A549 (cell line): Measurements from ENCODE around the gene PTPRN2. TPM values are rescaled to one million over a fixed set of nuclear protein-coding genes. Genes with fewer than 3 reads are reported as not detected.
"Not testable (repeated sequence)": the region's sequence is repeated elsewhere in the genome, so short reads cannot be mapped to it uniquely, and the experiment has no call there.

ENCODE experiments used
- ATAC-seq, 2 experiments: fragments of 200-7000 bp in 1 of 2; fragments of >200 bp in 1 of 2; cut with Nextera tagmentation in 1 of 2; cut with Tn5 transposase in 1 of 2; 3 replicates each; pipeline versions ENCODE4 v1.8.0 to v1.9.1; 2018 to 2020; ENCODE audit warnings: mild to moderate bottlenecking in 1 of 2, moderate library complexity in 1 of 2
- CTCF ChIA-PET: fragments of 300-600 bp; sonication (Branson Sonifier 250); formaldehyde crosslinking; extraction: SDS; loops from one replicate; lab custom pipeline; 2021; ENCODE audit warnings: antibody characterized with exemption, inconsistent platforms; lab: Yijun Ruan, JAX
- POLR2A ChIA-PET: fragments of 350-600 bp; formaldehyde crosslinking; extraction: SDS; loops from one replicate; lab custom pipeline; 2021; ENCODE audit warnings: antibody characterized with exemption, inconsistent platforms; lab: Yijun Ruan, JAX
- DNase-seq, 2 experiments: peaks; one replicate each; pipeline versions ENCODE4 v3.0.0 to v3.0.0-alpha.2; 2011 to 2016; ENCODE audit warnings: low read depth in 1 of 2, low spot score in 1 of 2
- FAIRE-seq: peaks from 2 replicates; lab custom pipeline; 2011; peaks lifted over from hg19 to GRCh38; lab: Jason Lieb, UNC
- H3K27ac ChIP-seq, 2 experiments: fragments of >200 bp; sonication (Bioruptor Twin); formaldehyde crosslinking; 3 replicates each; pipeline ENCODE4 v1.5.1; 2016 to 2017
- H3K4me1 ChIP-seq: fragments of >200 bp; sonication (Bioruptor Twin); formaldehyde crosslinking; 3 replicates; pipeline ENCODE4 v1.6.1; 2016
- H3K4me2 ChIP-seq: fragments of >200 bp; sonication (Bioruptor Twin); formaldehyde crosslinking; 3 replicates; pipeline ENCODE4 v1.6.1; 2016
- H3K4me3 ChIP-seq: fragments of >200 bp; sonication (Bioruptor Twin); formaldehyde crosslinking; 3 replicates; pipeline ENCODE4 v1.5.1; 2016
- H3K9me3 ChIP-seq: fragments of >200 bp; sonication (Bioruptor Twin); formaldehyde crosslinking; 3 replicates; pipeline ENCODE4 v1.6.1; 2016
- CBX2 ChIP-seq: fragments of 200-600 bp; sonication (generic); IDR thresholded peaks from 2 replicates; pipeline ENCODE4 v1.6.1; 2016; ENCODE audit warnings: low read depth, mild to moderate bottlenecking, borderline replicate concordance
- CEBPB ChIP-seq, 2 experiments: fragments of >200 bp in 1 of 2; sonication (Bioruptor Twin) in 1 of 2; formaldehyde crosslinking in 1 of 2; IDR thresholded peaks; 2 replicates each; pipeline ENCODE4 v1.6.1; 2012 to 2016
- CTCF ChIP-seq: fragments of >200 bp; sonication (Bioruptor Twin); formaldehyde crosslinking; IDR thresholded peaks from 3 replicates; pipeline ENCODE4 v1.5.1; 2016
- ESRRA ChIP-seq: fragments of 150-350 bp; IDR thresholded peaks from 2 replicates; pipeline ENCODE4 v1.6.1; 2014; ENCODE audit warnings: mild to moderate bottlenecking, low read length, borderline replicate concordance
- GATA3 ChIP-seq: IDR thresholded peaks from 2 replicates; pipeline ENCODE4 v1.6.1; 2012; ENCODE audit warnings: borderline replicate concordance
- HOXA7 ChIP-seq: fragments of 250-450 bp; sonication (Bioruptor Pico); IDR thresholded peaks from 2 replicates; pipeline ENCODE4 v1.5.0; 2020; ENCODE audit warnings: mild to moderate bottlenecking, moderate library complexity
- JUN ChIP-seq, 2 experiments: fragments of >200 bp; sonication (Bioruptor Twin); formaldehyde crosslinking; IDR thresholded peaks; 2 replicates in 1 of 2; 3 replicates in 1 of 2; pipeline ENCODE4 v1.6.1; 2016 to 2017
- JUNB ChIP-seq: fragments of >200 bp; sonication (Bioruptor Twin); formaldehyde crosslinking; IDR thresholded peaks from 2 replicates; pipeline ENCODE4 v1.6.1; 2016
- KDM1A ChIP-seq: fragments of 200-600 bp; sonication (generic); IDR thresholded peaks from 2 replicates; pipeline ENCODE4 v1.6.1; 2016; ENCODE audit warnings: low read depth, mild to moderate bottlenecking
- MAFK ChIP-seq: fragments of 450-650 bp; IDR thresholded peaks from 2 replicates; pipeline ENCODE4 v1.6.1; 2014; ENCODE audit not compliant: partially characterized antibody
- MAX ChIP-seq: IDR thresholded peaks from 2 replicates; pipeline ENCODE4 v1.6.1; 2012
- MYC ChIP-seq: IDR thresholded peaks from 2 replicates; pipeline ENCODE4 v1.6.1; 2012; ENCODE audit warnings: mild to moderate bottlenecking, inconsistent platforms, low read length, improper control_type of control experiment, borderline replicate concordance
- RARB ChIP-seq: fragments of 250-450 bp; sonication (Bioruptor Pico); IDR thresholded peaks from 2 replicates; pipeline ENCODE4 v1.8.0; 2021; ENCODE audit warnings: mild to moderate bottlenecking, moderate library complexity
- RFX5 ChIP-seq: fragments of 450-650 bp; IDR thresholded peaks from 2 replicates; pipeline ENCODE4 v1.7.1; 2014; ENCODE audit warnings: antibody characterized with exemption, mild to moderate bottlenecking, moderate library complexity
- USF2 ChIP-seq: fragments of 450-650 bp; IDR thresholded peaks from 2 replicates; pipeline ENCODE4 v1.6.1; 2014; ENCODE audit warnings: antibody characterized with exemption
- ZFP36 ChIP-seq: fragments of 450-650 bp; IDR thresholded peaks from 2 replicates; pipeline ENCODE4 v1.6.1; 2014; ENCODE audit warnings: borderline replicate concordance; ENCODE audit not compliant: partially characterized antibody
- WGBS: methylation state at CpG from one replicate; pipeline ENCODE4 v1.1.6; 2017; ENCODE audit errors: missing lambda C conversion rate; 5-methylcytosine and 5-hydroxymethylcytosine counted together
- polyA plus RNA-seq, 4 experiments: library from polyadenylated mRNA; depleted of rRNA in 3 of 4; stranded (reverse); fragments of >200 nt; fragmentation: RNase III in 1 of 4; extraction: RNeasy Plus Mini Kit Qiagen cat#74134 plus additional on column Dnase treatment in 1 of 4; gene quantifications; 2 replicates in 3 of 4; 3 replicates in 1 of 4; pipeline ENCODE4 v1.2.3, GENCODE V29; 2011 to 2017
- TF ChIP-seq, protein P1 (sequence below): fragments of 250-450 bp; sonication (Bioruptor Pico); IDR thresholded peaks from 2 replicates; pipeline ENCODE4 v1.5.0; 2020; ENCODE audit warnings: low read depth, mild to moderate bottlenecking, moderate library complexity
- TF ChIP-seq, protein P2 (sequence below): fragments of 250-450 bp; sonication (Bioruptor Pico); IDR thresholded peaks from 2 replicates; pipeline ENCODE4 v1.5.0; 2021; ENCODE audit warnings: mild to moderate bottlenecking, moderate library complexity, borderline replicate concordance

PTPRN2 gene
- polyA plus RNA-seq, 2 of the 4 experiments (the other 2 are of a cell fraction) = 0.41 to 1.2 TPM

- TF ChIP-seq CTCF (no peak), RARB (no peak), MAX (no peak), RFX5 (no peak), JUN (IDR thresholded peaks at IDR 0.05) (no peak)
- TF ChIP-seq, protein P1, sequence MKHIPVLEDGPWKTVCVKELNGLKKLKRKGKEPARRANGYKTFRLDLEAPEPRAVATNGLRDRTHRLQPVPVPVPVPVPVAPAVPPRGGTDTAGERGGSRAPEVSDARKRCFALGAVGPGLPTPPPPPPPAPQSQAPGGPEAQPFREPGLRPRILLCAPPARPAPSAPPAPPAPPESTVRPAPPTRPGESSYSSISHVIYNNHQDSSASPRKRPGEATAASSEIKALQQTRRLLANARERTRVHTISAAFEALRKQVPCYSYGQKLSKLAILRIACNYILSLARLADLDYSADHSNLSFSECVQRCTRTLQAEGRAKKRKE (CRISPR knock-in tag) = no peak
Observed at GRCh38 chr7:157918326-157919080, 669.1 kb downstream of the PTPRN2 start (continued).

DNA sequence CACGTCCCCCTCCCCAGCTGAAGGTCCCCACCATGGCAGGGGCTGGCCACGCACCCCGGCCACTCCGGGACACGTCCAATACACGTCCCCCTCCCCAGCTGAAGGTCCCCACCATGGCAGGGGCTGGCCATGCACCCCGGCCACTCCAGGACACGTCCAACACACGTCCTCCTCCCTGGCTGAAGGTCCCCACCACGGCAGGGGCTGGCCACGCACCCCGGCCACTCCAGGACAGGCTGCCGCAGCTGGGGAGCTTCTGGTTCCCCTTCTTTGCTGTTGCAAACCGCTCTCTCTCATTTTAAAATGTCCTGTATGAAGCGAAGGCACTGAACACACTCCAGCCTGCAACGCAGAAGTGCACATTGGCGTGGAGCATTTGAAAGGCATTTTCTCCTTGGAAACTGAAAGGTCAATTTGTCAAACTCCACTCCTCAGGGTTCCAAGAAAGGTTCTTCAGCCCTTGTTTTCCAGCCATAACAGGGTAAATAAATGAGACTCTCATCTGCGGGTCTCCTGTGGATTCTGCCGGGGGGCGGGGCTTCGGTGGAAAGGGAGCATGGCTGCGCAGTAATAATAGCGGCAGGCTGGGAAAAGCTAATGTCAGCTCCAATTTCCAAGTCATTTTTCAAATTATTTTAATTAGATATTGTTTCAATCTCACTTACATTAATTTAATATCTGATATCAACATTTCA lies 670.5 kb downstream of the PTPRN2 start:
- ATAC-seq (no peak), FAIRE-seq (no peak), DNase-seq (no peak)
- Histone ChIP-seq H3K4me3 (no peak overlapping the region), H3K27ac (no peak overlapping the region), H3K9me3 (peaks cover 15% of the 10 kb centered on the region; the same call in 2 of the 3 replicates), H3K4me2 (no peak overlapping the region), H3K4me1 (no peaks in the 10 kb centered on the region)
- ChIA-PET CTCF (no interaction called here), POLR2A (no interaction called here)
- WGBS = 41% methylated on average over 13 of the region's 23 CpGs
- TF ChIP-seq ZFP36 (no peak), RFX5 (no peak), MYC (no peak), GATA3 (no peak)
- TF ChIP-seq, protein P1 (CRISPR knock-in tag) = no peak

DNA sequence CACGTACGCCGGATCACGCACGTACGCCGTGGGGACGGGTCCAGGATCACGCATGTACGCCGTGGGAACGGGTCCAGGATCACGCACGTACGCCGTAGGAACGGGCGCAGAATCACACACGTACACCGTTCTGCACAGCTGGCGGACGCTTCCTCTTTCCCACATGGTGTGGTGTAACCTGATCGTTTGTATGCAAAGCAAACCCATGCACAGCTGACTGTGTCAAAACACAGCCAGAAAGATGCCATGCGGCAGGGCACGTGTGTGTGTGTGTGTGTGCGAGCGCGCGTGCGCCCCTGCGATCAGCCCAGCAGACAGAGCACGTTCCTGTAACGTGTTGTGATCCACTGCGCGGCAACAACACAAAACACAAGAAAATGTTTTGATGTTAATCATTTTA lies 677.2 kb downstream of the PTPRN2 start:
- FAIRE-seq = no peak

DNA sequence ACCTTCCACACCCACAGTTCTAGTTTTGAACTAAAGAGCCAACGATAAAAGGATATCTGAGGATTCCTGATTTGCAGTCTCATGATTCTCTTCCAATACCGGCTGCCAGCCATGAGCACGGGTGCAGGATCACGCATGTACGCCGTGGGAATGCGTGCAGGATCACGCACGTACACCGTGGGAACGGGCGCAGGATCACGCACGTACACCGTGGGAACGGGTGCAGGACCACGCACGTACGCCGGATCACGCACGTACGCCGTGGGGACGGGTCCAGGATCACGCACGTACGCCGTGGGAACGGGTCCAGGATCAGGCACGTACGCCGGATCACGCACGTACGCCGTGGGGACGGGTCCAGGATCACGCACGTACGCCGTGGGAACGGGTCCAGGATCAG lies 677.6 kb downstream of the PTPRN2 start:
- FAIRE-seq, H3K4me1 ChIP-seq, ATAC-seq, POLR2A ChIA-PET, CTCF ChIA-PET, H3K9me3 ChIP-seq, H3K27ac ChIP-seq, DNase-seq, H3K4me3 ChIP-seq, H3K4me2 ChIP-seq: not testable (repeated sequence)
- WGBS = 83% methylated on average over 43 of the region's 43 CpGs

More for the DNA sequence above, 677.2 kb downstream of the PTPRN2 start:
- Histone ChIP-seq H3K27ac (no peak overlapping the region), H3K9me3 (peaks cover 11% of the 10 kb centered on the region; the same call in 2 of the 3 replicates), H3K4me1 (no peaks in the 10 kb centered on the region), H3K4me2 (no peak overlapping the region), H3K4me3 (no peak overlapping the region)
- ATAC-seq (no peak), DNase-seq (no peak)
- WGBS = 80% methylated on average over 34 of the region's 35 CpGs
- POLR2A ChIA-PET = no interaction called here
- TF ChIP-seq, protein P2, sequence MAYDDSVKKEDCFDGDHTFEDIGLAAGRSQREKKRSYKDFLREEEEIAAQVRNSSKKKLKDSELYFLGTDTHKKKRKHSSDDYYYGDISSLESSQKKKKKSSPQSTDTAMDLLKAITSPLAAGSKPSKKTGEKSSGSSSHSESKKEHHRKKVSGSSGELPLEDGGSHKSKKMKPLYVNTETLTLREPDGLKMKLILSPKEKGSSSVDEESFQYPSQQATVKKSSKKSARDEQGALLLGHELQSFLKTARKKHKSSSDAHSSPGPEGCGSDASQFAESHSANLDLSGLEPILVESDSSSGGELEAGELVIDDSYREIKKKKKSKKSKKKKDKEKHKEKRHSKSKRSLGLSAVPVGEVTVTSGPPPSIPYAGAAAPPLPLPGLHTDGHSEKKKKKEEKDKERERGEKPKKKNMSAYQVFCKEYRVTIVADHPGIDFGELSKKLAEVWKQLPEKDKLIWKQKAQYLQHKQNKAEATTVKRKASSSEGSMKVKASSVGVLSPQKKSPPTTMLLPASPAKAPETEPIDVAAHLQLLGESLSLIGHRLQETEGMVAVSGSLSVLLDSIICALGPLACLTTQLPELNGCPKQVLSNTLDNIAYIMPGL (CRISPR knock-in tag) = no peak
- TF ChIP-seq ZFP36 = no peak
- no peak for TF ChIP-seq HOXA7 (CRISPR knock-in tag)
- no peak for TF ChIP-seq USF2
- TF ChIP-seq JUNB = no peak
- no peak for TF ChIP-seq KDM1A
- no peak for TF ChIP-seq CBX2
- no peak for TF ChIP-seq CEBPB (IDR thresholded peaks at IDR 0.05)
- no peak for TF ChIP-seq MAFK
- TF ChIP-seq ESRRA = no peak
- CTCF ChIA-PET = interaction anchor here (1.0 kb wide), 1 partner anchor 617 kb away, joined by 3 read pairs; no protein-coding TSS in a partner anchor
